ENCODE data around the gene BRINP3. TPM values are rescaled to one million over a fixed set of nuclear protein-coding genes. Genes with fewer than 3 reads are reported as not detected.

Gene BRINP3
- total RNA-seq, 1 donor from 2014 or later = not detected

DNA sequence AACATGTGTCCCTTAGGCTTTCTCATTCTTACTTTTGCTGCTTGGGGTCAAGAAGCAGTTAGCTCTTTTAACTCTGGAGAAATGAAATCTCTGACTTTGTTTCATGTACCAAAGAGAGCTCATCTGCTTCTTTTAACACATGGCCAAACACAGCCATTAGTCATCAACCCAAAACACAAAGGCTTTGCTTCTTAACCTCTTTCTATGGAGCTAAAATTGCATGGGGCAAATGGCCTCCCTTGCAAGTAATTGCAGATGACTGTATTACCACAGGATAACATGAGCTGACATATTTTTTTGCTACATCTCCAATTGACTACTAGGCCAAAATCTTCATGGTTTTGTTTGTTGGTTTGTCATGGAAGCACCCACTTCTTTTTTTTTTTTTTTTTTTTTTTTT lies 300.9 kb downstream of the BRINP3 start:
- H3K4me3 Mint-ChIP-seq = no peak overlapping the region
- no peak overlapping the region for H3K27ac Mint-ChIP-seq
- intact Hi-C loops (cut with micrococcal nuclease) = no loop called here
- H3K9me3 Mint-ChIP-seq = no peaks in the 10 kb centered on the region
- no peaks in the 10 kb centered on the region for H3K4me1 Mint-ChIP-seq
- DNase-seq = no peak
- H3K36me3 Mint-ChIP-seq (ENCODE audit: low read depth) = no peaks in the 10 kb centered on the region
- H3K27me3 Mint-ChIP-seq = no peaks in the 10 kb centered on the region

DNA sequence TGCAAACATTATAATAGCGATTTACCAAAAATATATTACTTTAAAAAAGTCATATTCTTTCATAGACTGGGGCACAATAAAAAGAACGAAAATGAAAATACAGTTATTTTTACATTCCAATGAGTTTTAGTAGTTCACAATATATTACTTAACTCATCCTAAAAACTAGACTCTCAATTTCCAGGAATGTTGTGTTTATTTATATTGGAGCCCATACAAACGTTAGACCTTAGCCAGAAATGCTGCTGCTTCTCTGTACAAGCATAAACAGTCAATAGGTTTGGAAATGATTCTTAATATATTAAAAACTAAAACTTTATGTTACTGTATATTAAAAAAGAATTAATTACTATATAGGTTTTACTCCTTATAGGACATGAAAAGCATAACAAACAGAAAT lies 302.3 kb downstream of the BRINP3 start:
- H3K27ac Mint-ChIP-seq = no peak overlapping the region
- no peak for DNase-seq
- H3K9me3 Mint-ChIP-seq = no peaks in the 10 kb centered on the region
- H3K36me3 Mint-ChIP-seq (ENCODE audit: low read depth) = no peaks in the 10 kb centered on the region
- no peaks in the 10 kb centered on the region for H3K4me1 Mint-ChIP-seq
- intact Hi-C loops (cut with micrococcal nuclease) = no loop called here
- H3K4me3 Mint-ChIP-seq = no peak overlapping the region
- no peaks in the 10 kb centered on the region for H3K27me3 Mint-ChIP-seq

DNA sequence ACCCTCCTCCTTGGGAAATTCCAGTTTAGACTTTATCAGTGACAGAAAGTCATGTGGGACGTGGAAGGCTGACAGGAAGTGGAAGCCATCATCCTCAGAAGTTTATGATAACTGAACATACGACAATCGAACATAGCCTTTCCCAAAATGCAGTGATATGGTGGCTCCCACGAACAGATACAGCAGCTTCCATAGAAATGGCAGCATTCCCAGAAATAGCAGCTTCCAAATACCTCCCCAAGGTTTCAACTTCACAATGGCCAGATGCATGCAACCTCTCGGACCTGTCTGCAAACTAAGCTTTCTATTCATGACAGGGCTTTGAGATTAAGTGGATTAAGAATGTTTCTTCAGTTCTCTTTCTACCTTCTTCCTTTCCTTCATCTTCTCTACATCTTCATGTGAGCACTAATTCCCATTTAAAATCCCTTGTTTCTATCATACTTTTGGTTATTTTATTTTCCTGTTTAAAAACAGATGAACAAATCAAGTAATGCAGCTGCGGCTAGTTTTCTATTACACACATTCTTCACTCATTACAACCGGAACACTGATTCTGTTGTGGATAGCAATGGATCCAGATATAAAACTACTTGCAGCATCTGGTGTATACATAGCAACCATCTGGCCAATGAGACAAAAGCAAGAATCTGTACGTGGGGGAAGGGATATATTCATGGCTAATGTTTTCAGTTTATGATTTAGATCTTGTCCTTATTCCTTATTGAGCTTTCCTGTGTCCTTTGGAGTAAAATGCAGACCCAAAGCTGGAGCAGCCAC lies 304.8 kb downstream of the BRINP3 start:
- intact Hi-C loops (cut with micrococcal nuclease) = no loop called here
- Mint-ChIP-seq H3K4me3 (no peak overlapping the region), H3K27me3 (no peaks in the 10 kb centered on the region), H3K4me1 (no peaks in the 10 kb centered on the region), H3K36me3 (ENCODE audit: low read depth) (no peaks in the 10 kb centered on the region), H3K9me3 (no peaks in the 10 kb centered on the region), H3K27ac (no peak overlapping the region)
- DNase-seq = no peak

DNA sequence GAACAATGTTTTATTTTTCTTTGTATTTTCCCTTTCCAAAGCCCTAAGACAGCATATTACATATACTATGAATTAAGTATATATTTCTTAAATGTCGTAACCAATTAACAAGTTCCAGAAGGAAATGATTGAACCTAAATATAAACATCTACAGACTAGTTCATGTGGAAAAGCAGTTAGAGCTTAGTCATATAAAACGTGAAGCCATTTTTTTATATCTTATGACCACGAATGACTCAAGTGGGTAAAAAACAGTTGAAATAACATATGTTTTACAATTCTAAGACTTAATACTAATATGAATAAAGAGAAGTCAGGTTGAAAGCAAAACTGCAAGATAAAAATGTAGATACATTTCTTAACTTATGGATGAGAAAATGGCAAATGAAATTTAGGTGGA lies 307.3 kb downstream of the BRINP3 start:
- Mint-ChIP-seq H3K9me3 (no peaks in the 10 kb centered on the region), H3K4me1 (no peaks in the 10 kb centered on the region), H3K36me3 (ENCODE audit: low read depth) (no peaks in the 10 kb centered on the region), H3K27ac (no peak overlapping the region), H3K27me3 (no peaks in the 10 kb centered on the region), H3K4me3 (no peak overlapping the region)
- intact Hi-C loops (cut with micrococcal nuclease) = no loop called here
- DNase-seq = no peak

DNA sequence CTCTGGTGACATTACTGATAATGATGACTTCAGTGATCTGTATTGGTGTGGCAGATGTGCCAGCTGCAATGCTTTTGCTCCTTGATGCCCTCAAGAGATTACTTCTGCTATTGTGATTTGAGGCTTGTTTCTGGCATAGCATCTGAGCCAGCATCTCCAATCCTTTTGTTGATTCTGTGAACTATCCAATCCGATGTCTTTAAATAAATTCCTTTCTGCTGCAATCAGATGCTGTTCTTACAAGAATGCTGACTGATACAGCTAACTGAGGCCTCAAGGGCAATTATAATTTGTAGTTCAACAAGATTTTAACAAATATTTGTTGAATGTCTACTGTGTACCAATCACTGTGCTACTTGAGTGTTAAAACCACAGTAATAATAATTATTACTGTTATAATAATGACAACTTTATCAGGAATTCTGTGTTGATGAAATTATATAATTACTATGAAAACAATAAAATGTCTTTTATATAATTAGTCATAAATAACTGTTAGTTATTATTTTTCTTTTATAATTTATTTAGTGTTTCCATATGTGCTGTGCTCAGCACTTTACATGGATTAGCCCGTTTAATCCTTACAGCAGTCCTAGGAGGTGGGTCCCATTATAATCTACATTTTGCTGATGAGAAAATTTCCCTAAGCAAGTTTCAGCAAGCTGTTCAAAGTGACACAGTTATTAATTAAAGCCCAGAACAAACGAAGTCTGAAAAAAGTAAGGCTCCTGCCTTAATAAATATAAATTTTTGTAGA lies 308.2 kb downstream of the BRINP3 start:
- Mint-ChIP-seq H3K4me3 (no peak overlapping the region), H3K9me3 (no peaks in the 10 kb centered on the region), H3K27ac (no peak overlapping the region), H3K36me3 (ENCODE audit: low read depth) (no peaks in the 10 kb centered on the region), H3K27me3 (no peaks in the 10 kb centered on the region), H3K4me1 (no peaks in the 10 kb centered on the region)
- no peak for DNase-seq
- intact Hi-C loops (cut with micrococcal nuclease) = no loop called here

DNA sequence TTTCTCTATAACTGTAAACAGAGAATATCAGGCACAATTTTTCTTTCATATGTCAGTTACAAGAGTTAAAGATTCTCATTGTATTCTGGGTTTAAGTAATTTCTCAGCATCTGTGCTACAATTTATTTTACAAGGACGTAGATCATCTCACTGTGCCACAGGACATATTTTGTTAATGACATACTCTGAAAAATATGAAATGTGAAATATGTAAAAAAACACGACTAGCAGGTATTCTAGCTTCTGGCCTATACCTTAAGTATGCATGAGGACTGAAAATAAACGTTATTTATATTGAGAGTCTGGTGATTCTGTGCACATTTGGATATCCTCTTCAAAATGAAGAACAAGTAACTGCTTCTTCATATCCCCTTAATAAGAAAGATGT lies 308.8 kb downstream of the BRINP3 start:
- no peak for DNase-seq
- Mint-ChIP-seq H3K27me3 (no peaks in the 10 kb centered on the region), H3K36me3 (ENCODE audit: low read depth) (no peaks in the 10 kb centered on the region), H3K4me3 (no peak overlapping the region), H3K27ac (no peak overlapping the region), H3K4me1 (no peaks in the 10 kb centered on the region), H3K9me3 (no peaks in the 10 kb centered on the region)
- intact Hi-C loops (cut with micrococcal nuclease) = no loop called here

DNA sequence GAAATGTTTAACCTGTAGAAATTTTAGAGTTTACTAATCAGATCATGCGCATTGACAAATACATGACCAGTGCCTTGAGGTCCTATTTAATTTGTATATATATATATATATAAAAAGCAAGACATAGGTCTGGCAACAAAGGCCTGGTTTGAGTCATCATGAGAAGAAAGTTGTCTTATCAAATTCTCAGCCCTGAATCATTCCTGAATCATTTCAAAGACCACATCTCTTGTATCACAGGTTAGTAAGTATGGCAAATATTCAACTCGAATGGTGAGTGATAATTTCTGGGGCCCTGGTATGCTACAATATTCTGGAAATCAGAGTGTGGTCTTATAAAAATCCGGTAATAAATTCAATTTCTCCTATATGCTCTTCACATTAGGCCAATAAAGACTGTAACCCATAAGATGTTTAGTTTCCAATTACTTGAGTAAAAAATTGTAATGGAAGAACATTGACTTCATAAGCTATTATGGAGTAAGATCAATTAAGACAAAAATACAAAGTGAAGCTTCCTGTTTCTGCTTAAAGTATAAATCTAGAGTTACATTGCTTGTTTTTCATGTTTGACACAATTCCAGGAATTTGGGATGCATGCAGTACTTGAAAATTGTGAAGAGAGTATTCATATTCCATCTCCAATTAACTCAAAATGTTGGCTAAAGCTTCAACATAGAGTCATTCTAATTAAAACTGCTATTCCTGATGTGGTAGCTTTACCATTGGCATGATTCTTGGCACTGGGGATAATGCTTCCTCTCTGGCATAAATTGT lies 309.4 kb downstream of the BRINP3 start:
- Mint-ChIP-seq H3K9me3 (no peaks in the 10 kb centered on the region), H3K36me3 (ENCODE audit: low read depth) (no peaks in the 10 kb centered on the region), H3K27ac (no peak overlapping the region), H3K4me1 (no peaks in the 10 kb centered on the region), H3K27me3 (no peaks in the 10 kb centered on the region), H3K4me3 (no peak overlapping the region)
- no peak for DNase-seq
- intact Hi-C loops (cut with micrococcal nuclease) = no loop called here

DNA sequence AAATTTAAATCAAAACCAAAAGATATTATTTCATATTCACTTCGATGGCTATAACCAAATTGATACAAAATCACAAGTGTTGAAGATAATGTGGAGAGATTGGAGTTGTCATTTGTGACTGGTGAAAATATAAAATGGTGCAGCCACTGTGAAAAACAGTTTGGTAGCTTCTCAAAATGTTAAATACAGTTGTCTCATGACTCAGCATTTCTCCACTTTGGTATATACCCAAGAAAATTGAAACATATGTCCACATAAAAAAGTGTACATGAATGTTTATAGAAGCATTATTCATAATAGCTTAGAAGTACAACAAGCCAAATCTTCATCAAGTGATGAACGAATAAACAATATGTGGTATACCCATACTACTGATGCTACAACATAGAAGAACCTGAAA lies 318.5 kb downstream of the BRINP3 start:
- Mint-ChIP-seq H3K4me1 (no peaks in the 10 kb centered on the region), H3K36me3 (ENCODE audit: low read depth) (no peaks in the 10 kb centered on the region), H3K27me3 (no peaks in the 10 kb centered on the region), H3K27ac (no peak overlapping the region), H3K9me3 (no peaks in the 10 kb centered on the region), H3K4me3 (no peak overlapping the region)
- intact Hi-C loops (cut with micrococcal nuclease) = no loop called here
- no peak for DNase-seq

DNA sequence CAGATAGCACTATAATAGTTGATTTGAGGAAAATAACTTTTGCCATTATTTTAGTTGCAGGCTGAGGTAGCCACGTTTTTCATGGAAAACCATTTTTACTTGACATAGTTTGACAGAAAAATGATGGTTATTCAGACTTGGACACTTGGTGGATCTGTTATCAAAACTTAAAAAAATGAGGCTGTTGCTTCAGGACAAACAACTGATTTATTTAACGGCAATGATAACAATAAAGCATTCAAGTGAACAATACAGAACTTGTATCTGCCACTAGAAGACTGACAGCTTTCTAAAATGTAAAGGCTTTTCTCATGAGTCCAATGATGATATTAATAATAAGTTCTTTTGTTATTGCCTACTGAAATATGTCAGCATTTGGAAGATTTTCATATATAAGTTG lies 322.9 kb downstream of the BRINP3 start:
- no peak overlapping the region for H3K4me3 Mint-ChIP-seq
- H3K4me1 Mint-ChIP-seq = no peaks in the 10 kb centered on the region
- no peaks in the 10 kb centered on the region for H3K36me3 Mint-ChIP-seq (ENCODE audit: low read depth)
- no peaks in the 10 kb centered on the region for H3K9me3 Mint-ChIP-seq
- no peak for DNase-seq
- intact Hi-C loops (cut with micrococcal nuclease) = no loop called here
- no peaks in the 10 kb centered on the region for H3K27me3 Mint-ChIP-seq
- no peak overlapping the region for H3K27ac Mint-ChIP-seq

DNA sequence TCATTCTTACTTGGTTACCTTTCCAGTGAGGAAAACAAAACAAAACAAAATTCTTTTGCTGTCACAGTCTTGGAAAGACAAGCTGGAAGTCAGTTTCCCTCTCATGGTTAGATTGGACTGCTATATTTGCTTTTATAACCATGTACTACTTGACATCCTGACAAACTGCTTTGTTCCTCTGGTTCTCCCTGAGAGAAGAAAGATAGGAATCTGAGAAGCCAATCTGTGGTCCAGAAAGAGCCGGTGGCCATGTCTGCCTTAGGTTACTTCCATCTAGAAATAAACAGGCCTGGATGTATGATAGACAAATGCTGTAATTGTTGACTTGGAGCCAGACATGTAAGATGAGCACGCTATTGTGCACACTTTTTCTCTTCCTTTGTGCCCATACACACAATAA lies 330.0 kb downstream of the BRINP3 start:
- H3K4me1 Mint-ChIP-seq = no peaks in the 10 kb centered on the region
- intact Hi-C loops (cut with micrococcal nuclease) = no loop called here
- H3K36me3 Mint-ChIP-seq (ENCODE audit: low read depth) = no peaks in the 10 kb centered on the region
- H3K9me3 Mint-ChIP-seq = no peaks in the 10 kb centered on the region
- no peak for DNase-seq
- no peaks in the 10 kb centered on the region for H3K27me3 Mint-ChIP-seq
- H3K4me3 Mint-ChIP-seq = no peak overlapping the region
- H3K27ac Mint-ChIP-seq = no peak overlapping the region

DNA sequence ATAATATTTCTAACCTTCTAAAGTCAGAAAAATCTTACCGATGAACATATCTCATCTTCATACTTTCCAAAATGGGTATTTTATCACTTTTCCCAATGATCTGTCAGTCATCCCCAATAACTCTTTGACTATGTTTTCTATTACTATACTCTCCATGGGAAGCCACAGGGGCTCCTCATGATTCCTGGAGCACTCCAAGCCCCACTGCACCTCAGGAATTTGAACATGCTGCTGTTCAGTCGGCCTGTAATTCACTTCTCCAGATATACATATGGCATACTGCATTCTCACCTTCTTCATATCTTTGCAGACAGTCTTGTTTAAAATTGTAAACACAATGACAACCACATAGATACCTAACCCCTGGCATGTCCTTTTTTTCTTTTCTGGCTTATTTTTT lies 333.0 kb downstream of the BRINP3 start:
- intact Hi-C loops (cut with micrococcal nuclease) = no loop called here
- Mint-ChIP-seq H3K4me3 (no peak overlapping the region), H3K9me3 (no peaks in the 10 kb centered on the region), H3K27ac (no peak overlapping the region), H3K36me3 (ENCODE audit: low read depth) (no peaks in the 10 kb centered on the region), H3K27me3 (no peaks in the 10 kb centered on the region), H3K4me1 (no peaks in the 10 kb centered on the region)
- DNase-seq = no peak

DNA sequence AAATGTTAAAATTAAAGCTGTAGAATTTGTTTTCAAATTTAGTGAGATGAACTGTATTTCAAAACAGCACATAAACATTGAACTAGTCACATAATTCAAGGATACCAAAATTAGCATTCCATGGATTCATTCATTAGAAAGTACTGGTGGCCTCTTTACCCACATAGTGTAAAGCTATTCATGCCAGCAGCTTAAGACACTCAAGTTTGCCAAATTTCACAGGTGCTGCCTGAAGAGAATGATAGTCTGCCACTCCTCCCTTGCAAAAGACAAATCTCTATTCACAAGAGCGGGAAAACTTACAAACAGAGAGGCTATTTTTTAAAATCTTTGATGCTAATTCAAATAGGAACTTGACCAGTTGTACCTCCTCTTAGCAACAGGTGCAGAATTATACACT lies 337.0 kb downstream of the BRINP3 start:
- no peaks in the 10 kb centered on the region for H3K9me3 Mint-ChIP-seq
- no peak overlapping the region for H3K4me3 Mint-ChIP-seq
- DNase-seq = no peak
- no peaks in the 10 kb centered on the region for H3K4me1 Mint-ChIP-seq
- H3K36me3 Mint-ChIP-seq (ENCODE audit: low read depth) = no peaks in the 10 kb centered on the region
- intact Hi-C loops (cut with micrococcal nuclease) = no loop called here
- H3K27ac Mint-ChIP-seq = no peak overlapping the region
- H3K27me3 Mint-ChIP-seq = no peaks in the 10 kb centered on the region

DNA sequence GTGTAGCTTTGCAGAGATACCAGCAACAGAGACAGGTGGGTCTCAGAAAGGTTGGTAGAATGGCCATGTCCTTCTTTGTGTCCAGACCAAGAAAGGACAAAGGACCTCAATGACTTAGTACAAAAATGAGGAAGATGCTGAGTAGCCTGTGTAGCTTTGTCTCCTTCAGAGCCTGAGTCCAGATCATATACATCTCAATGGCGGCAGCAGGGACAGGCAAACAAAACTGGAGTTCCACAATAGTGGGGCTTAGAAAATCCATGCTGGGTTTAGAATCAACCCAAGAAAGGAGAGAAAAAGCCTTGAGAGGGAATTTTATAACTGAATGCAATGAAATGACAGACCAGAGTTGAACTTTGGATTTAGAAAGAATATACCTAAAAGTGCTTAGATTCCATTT lies 339.0 kb downstream of the BRINP3 start:
- no peaks in the 10 kb centered on the region for H3K36me3 Mint-ChIP-seq (ENCODE audit: low read depth)
- H3K27me3 Mint-ChIP-seq = no peaks in the 10 kb centered on the region
- intact Hi-C loops (cut with micrococcal nuclease) = no loop called here
- no peak overlapping the region for H3K27ac Mint-ChIP-seq
- no peaks in the 10 kb centered on the region for H3K9me3 Mint-ChIP-seq
- no peak overlapping the region for H3K4me3 Mint-ChIP-seq
- no peaks in the 10 kb centered on the region for H3K4me1 Mint-ChIP-seq
- no peak for DNase-seq

DNA sequence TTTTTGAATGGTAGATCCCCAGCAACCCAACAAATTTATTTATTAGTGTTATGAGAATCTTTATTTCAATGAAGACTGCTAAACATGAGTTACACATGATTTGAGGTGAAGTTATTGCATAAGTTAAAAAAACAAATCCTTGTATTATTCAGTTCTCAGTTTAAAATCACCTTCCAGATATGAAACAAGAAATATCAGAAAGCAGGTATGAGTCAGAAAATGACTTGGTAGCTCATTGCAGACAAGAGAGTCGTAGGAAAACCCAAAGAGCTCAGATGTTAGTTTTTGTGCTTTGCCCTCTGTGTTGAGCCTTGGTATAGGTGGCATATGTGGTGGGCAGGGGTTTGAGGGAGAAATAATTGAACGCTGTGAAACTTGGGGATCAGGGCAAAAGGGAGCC lies 339.4 kb downstream of the BRINP3 start:
- DNase-seq = no peak
- no peaks in the 10 kb centered on the region for H3K9me3 Mint-ChIP-seq
- intact Hi-C loops (cut with micrococcal nuclease) = no loop called here
- no peaks in the 10 kb centered on the region for H3K4me1 Mint-ChIP-seq
- no peaks in the 10 kb centered on the region for H3K27me3 Mint-ChIP-seq
- H3K27ac Mint-ChIP-seq = no peak overlapping the region
- no peaks in the 10 kb centered on the region for H3K36me3 Mint-ChIP-seq (ENCODE audit: low read depth)
- no peak overlapping the region for H3K4me3 Mint-ChIP-seq
